GM10248 (cell line): ENCODE data around the gene RANBP17.

ENCODE experiments used
- CTCF ChIA-PET: fragments of 300-600 bp; sonication (Branson Sonifier 250); formaldehyde crosslinking; extraction: SDS; loops from one replicate; lab custom pipeline; 2021; ENCODE audit warnings: antibody characterized with exemption; lab: Yijun Ruan, JAX
- POLR2A ChIA-PET: fragments of 350-650 bp; sonication (Branson Sonifier 250); formaldehyde crosslinking; extraction: SDS; loops from one replicate; lab custom pipeline; 2020; ENCODE audit warnings: antibody characterized with exemption; lab: Yijun Ruan, JAX
- DNase-seq: peaks from one replicate; pipeline ENCODE4 v3.0.0; 2012; ENCODE audit errors: extremely low spot score
- CTCF ChIP-seq: IDR thresholded peaks from 2 replicates; pipeline ENCODE4 v1.5.1; 2012; ENCODE audit warnings: mild to moderate bottlenecking, low read depth; ENCODE audit errors: extremely low read depth, missing control alignments, control extremely low read depth

The RANBP17 gene

GRCh38 chr5:171102877-171103610 lies 241.2 kb downstream of the RANBP17 start:
- ChIA-PET CTCF (interaction anchor here (1.0 kb wide), 1 partner anchor 16 kb away, joined by 3 read pairs; no protein-coding TSS in a partner anchor), POLR2A (no interaction called here)
- TF ChIP-seq CTCF: no peak
- DNase-seq: no peak

GRCh38 chr5:171107669-171108068 lies 245.9 kb downstream of the RANBP17 start:
- ChIA-PET CTCF (no interaction called here), POLR2A (no interaction called here)
- TF ChIP-seq CTCF: no peak
- no peak for DNase-seq

GRCh38 chr5:171115519-171115918 lies 253.7 kb downstream of the RANBP17 start:
- ChIA-PET POLR2A (no interaction called here), CTCF (no interaction called here)
- DNase-seq: no peak
- no peak for TF ChIP-seq CTCF

- TF ChIP-seq CTCF: no peak
- no peak for DNase-seq
- POLR2A ChIA-PET: no interaction called here
- CTCF ChIA-PET: no interaction called here
Observed at GRCh38 chr5:171116719-171117118, 254.9 kb downstream of the RANBP17 start.

GRCh38 chr5:171120986-171121622 lies 259.3 kb downstream of the RANBP17 start:
- no peak for DNase-seq
- CTCF ChIA-PET: no interaction called here
- POLR2A ChIA-PET: no interaction called here
- TF ChIP-seq CTCF: no peak

GRCh38 chr5:171121638-171122037 lies 259.8 kb downstream of the RANBP17 start:
- POLR2A ChIA-PET: no interaction called here
- no peak for DNase-seq
- no peak for TF ChIP-seq CTCF
- CTCF ChIA-PET: no interaction called here
